ENCODE data around the gene CNTNAP1.
A peak's percentile ranks its signal among the peaks of the same experiment; 100 is the strongest.
"Not testable (repeated sequence)": the region's sequence is repeated elsewhere in the genome, so short reads cannot be mapped to it uniquely, and the experiment has no call there.

Gene CNTNAP1

GRCh38 chr17:42681976-42682721 is at the start of gene CNTNAP1:
TSS of gene CNTNAP1 (plus strand) at chr17:42682531. CDS start at chr17:42682830, 299 bp downstream.
- peak; percentile 82 for DNase-seq

- no peak for DNase-seq
These were observed 49.3 kb upstream of the CNTNAP1 start for GRCh38 chr17:42632949-42633444.

GRCh38 chr17:42639525-42640113 is 42.7 kb upstream of the CNTNAP1 start:
- no peak for DNase-seq

GRCh38 chr17:42640121-42640520 is 42.2 kb upstream of the CNTNAP1 start:
- DNase-seq: no peak

GRCh38 chr17:42642336-42642735 is 40.0 kb upstream of the CNTNAP1 start:
- no peak for DNase-seq

- DNase-seq: no peak
These were observed 34.6 kb upstream of the CNTNAP1 start for GRCh38 chr17:42647778-42648177.

- DNase-seq: no peak
These were observed 30.9 kb upstream of the CNTNAP1 start for GRCh38 chr17:42651392-42651791.

- peak; percentile 84 for DNase-seq
These were observed 28.9 kb upstream of the CNTNAP1 start for GRCh38 chr17:42653179-42654124.

- peak; percentile 83 for DNase-seq
These were observed 26.8 kb upstream of the CNTNAP1 start for GRCh38 chr17:42655528-42655927.

GRCh38 chr17:42657824-42658588 is 24.3 kb upstream of the CNTNAP1 start:
- DNase-seq: no peak

GRCh38 chr17:42659079-42659931 is 23.0 kb upstream of the CNTNAP1 start, which contains the start of gene TUBG2:
TSS of gene TUBG2 (plus strand) at chr17:42659284. CDS start at chr17:42659504, 220 bp downstream.
- peak; percentile 90 for DNase-seq

- not testable (repeated sequence) for DNase-seq
These were observed 22.4 kb upstream of the CNTNAP1 start for GRCh38 chr17:42659932-42660274.

GRCh38 chr17:42660692-42661345 is 21.5 kb upstream of the CNTNAP1 start:
- peak; percentile 82 for DNase-seq

- DNase-seq: no peak
These were observed 16.7 kb upstream of the CNTNAP1 start for GRCh38 chr17:42665581-42666001.

GRCh38 chr17:42666126-42666525 is 16.2 kb upstream of the CNTNAP1 start:
- DNase-seq: not testable (repeated sequence)

GRCh38 chr17:42667088-42667951 is 15.0 kb upstream of the CNTNAP1 start:
- DNase-seq: peak; percentile 58

- DNase-seq: no peak
These were observed 12.7 kb upstream of the CNTNAP1 start for GRCh38 chr17:42669705-42669976.

GRCh38 chr17:42669977-42670788 is 12.1 kb upstream of the CNTNAP1 start:
- DNase-seq: no peak
